Measurements from ENCODE around the gene SUGCT.
"Not testable (repeated sequence)": the region's sequence is repeated elsewhere in the genome, so short reads cannot be mapped to it uniquely, and the experiment has no call there.

The SUGCT gene

DNA sequence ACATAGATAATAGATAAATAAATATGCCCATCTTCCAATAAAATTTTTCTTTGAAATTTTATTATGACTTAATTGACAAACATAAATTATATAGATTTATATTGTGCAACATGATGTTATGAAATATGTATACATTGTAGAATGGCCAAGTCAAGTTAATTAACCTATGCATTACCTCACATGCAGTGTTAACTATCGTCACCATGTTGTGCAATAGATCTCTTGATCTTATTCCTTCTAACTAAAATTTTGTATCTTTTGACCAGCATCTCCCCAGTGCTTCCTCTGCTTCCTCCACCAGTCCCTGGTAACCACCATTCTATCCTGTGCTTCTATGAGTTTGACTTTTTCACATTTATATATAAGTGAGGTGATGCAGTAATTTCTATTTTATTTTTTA lies 259.6 kb downstream of the SUGCT start:
- no peak for DNase-seq (ENCODE audit: low read depth in 3 of 3, low spot score in 1 of 3)

GRCh38 chr7:40400525-40400924 lies 265.7 kb downstream of the SUGCT start:
- no peak for DNase-seq (ENCODE audit: low read depth in 3 of 3, low spot score in 1 of 3)

DNA sequence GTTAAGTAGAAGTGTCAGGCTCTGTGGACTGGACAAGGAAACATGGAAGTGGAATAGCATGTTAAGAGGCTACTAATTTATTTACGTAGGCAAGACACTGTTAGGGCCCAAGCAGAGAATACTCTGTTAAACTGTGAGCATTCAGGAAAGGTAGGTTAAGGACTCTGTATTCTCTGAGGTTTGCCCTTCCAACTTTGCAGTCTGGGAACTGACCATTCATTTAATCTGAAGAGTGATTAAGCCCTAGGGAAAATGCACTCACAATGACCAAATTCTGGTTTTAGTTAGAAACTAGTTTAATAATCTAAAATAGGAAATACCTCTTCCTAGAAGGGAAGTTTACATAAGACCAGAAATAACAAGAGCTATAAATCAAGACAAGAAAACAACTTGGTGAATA lies 266.6 kb downstream of the SUGCT start:
- no peak for DNase-seq (ENCODE audit: low read depth in 3 of 3, low spot score in 1 of 3)

DNA sequence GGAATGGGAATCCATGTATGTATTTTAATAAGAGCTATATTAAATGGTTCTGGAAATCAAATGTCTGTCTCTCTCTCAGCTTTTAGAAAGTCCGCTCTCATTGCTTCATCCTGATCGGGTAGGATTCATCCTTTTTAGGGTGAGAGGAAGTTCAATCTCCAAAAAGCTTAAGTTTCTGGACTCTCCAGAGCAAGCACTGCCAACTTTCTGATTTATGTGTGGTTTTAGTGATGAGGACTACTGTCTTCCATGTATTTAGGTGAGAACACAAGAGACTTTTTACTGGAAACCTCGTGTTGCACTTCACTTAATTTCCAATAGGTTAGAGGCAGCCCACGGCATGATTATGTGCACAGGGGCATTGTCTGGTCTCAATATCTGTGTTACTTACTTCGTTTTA lies 267.9 kb downstream of the SUGCT start:
- DNase-seq (ENCODE audit: low read depth in 3 of 3, low spot score in 1 of 3): no peak

DNA sequence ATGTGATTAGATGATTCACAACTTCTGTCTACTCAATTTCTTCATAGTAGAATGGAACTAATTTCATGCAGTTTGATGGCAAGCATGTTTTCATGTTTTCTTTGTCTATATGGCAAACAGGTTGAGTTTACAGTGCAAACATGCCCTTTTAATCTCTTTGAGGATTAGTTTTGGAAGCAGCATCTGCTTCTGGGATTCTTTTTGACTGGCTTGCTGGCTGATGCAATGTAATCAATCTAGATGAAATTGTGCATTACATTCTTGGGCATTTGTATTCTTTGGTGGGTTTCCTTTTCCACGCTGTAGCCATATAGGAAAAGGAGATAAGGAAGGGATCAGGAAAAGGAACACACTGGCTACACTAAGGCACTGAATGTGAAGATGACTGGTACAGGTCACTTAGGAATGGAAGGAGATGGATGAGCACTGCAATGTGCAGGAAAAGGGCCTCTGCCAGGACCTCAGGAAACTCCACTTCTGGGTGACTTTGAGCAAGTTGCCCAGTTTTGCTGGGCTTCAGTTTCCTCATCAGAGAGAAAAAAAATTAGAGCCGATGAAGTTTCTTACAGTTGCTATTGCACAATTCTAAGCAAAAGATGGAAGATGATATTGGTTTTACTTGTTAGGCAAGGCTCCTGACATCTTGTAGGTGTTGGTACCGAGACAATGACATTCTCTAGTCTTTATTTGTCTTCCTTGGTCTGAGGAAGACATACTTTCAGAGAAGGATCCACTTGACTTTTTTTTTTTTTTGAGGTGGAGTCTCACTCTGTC lies 269.1 kb downstream of the SUGCT start:
- no peak for DNase-seq (ENCODE audit: low read depth in 3 of 3, low spot score in 1 of 3)

DNA sequence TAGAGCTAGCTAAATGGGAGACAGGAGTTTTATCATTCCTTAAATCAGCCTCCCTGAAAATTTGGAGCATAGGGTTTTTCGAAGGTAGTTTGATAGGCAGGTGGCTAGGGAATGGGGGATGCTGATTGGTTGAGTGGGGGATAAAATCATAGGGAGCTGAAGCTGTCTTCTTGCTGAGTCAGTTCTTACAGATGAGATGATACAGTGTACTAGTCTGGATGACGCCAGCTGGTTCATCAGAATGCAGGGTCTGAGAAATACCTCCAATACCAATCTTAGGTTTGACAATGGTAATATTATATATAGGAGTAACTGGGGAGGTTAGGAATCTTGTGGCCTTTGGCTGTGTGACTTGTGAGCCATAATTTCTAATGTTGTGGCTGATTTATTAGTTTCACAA lies 271.2 kb downstream of the SUGCT start:
- no peak for DNase-seq (ENCODE audit: low read depth in 3 of 3, low spot score in 1 of 3)

- no peak for DNase-seq (ENCODE audit: low read depth in 3 of 3, low spot score in 1 of 3)
These were observed 277.5 kb downstream of the SUGCT start for GRCh38 chr7:40412323-40412722.

DNA sequence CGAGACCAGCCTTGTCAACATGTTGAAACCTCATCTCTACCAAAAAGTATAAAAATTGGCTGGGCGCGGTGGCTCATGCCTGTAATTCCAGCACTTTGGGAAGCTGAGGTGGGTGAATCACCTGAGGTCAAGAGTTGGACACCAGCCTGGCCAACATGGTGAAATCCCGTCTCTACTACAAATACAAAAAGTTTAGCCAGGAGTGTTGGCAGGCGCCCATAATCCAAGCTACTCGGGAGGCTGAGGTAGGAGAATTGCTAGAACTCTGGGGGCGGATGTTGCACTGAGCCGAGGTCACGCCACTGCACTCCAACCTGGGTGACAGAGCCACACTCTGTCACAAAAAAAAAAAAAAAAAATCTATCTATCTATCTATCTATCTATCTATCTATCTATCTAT lies 279.9 kb downstream of the SUGCT start:
- DNase-seq (ENCODE audit: low read depth in 3 of 3, low spot score in 1 of 3): not testable (repeated sequence)

- DNase-seq (ENCODE audit: low read depth in 3 of 3, low spot score in 1 of 3): no peak
These were observed 283.6 kb downstream of the SUGCT start for GRCh38 chr7:40418448-40418847.

DNA sequence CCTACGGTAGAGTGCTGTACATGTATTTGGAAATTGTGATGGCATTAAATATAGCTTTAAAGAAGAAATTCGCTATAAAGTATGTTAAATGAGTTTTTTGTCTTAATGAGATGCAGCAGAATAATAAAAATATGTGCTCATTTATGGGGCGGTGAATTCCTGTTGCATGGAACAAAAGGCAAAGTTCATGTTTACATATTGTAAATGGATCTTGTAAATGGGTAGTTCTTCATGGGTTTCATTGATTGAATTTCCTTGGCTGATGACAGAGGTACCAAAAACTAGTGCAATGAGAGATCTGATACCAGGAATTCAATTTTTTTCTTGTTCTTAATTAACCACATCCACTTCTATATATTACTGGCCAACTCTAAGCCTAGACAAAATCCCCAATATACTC lies 284.2 kb downstream of the SUGCT start:
- no peak for DNase-seq (ENCODE audit: low read depth in 3 of 3, low spot score in 1 of 3)

DNA sequence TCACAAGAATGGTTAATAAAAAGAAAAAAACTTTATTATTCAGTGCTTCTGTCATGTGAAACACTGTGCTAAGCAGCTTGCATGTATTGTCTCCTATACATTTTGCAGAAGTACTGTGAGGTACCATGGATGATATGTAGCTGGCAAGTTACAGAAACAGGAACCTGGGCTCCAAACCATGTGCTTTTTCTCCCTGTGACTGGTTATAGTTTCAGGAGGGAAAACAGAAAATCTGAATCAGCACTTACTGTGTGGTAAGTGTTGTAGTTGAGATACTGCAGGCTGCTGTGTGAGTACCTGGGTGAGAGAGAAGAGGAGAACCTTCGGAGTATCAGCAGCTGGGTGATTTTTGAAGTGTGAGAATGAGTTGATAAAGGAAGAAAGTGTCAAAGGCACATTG lies 285.0 kb downstream of the SUGCT start:
- DNase-seq (ENCODE audit: low read depth in 3 of 3, low spot score in 1 of 3): no peak

GRCh38 chr7:40421433-40421832 lies 286.6 kb downstream of the SUGCT start:
- DNase-seq (ENCODE audit: low read depth in 3 of 3, low spot score in 1 of 3): no peak

DNA sequence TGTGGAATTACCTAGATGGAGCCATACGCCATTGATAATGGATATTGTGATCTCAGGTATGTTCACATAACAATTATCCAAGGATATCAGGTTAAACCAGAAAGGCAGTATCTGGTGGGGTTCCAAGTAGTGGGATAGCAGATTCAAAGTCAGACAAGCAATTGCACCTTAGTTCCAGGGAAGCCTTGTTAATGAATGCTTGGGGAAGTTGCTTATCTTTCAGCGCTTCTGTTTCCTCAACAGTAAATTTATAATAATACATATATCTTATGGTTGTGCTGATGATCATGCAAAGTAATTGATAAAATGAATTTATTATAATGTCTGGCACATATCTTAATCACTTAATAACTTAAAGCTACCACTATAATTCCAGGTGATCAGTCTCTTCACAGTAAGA lies 290.9 kb downstream of the SUGCT start:
- no peak for DNase-seq (ENCODE audit: low read depth in 3 of 3, low spot score in 1 of 3)

GRCh38 chr7:40428421-40428820 lies 293.6 kb downstream of the SUGCT start:
- no peak for DNase-seq (ENCODE audit: low read depth in 3 of 3, low spot score in 1 of 3)

GRCh38 chr7:40429826-40430225 lies 295.0 kb downstream of the SUGCT start:
- no peak for DNase-seq (ENCODE audit: low read depth in 3 of 3, low spot score in 1 of 3)

GRCh38 chr7:40432046-40432445 lies 297.2 kb downstream of the SUGCT start:
- DNase-seq (ENCODE audit: low read depth in 3 of 3, low spot score in 1 of 3): no peak

DNA sequence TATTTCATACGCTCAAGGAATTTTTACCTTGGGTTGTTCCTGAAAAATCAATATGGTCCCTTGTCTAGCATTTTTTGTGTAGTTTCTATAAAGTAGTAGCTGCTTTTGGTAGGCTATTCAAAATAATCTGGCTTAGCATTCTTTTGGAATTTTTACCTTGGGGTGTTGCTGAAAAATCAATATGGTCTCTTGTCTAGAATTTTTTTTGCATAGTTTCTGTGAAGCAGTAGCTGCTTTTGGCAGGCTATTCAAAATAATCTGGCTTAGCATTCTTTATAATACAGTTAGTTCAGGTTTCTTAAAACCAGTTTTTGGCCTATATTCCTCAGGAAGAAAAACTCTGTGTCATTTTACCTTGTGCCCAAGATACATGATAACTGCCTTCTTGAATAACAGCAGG lies 301.9 kb downstream of the SUGCT start:
- DNase-seq (ENCODE audit: low read depth in 3 of 3, low spot score in 1 of 3): no peak

DNA sequence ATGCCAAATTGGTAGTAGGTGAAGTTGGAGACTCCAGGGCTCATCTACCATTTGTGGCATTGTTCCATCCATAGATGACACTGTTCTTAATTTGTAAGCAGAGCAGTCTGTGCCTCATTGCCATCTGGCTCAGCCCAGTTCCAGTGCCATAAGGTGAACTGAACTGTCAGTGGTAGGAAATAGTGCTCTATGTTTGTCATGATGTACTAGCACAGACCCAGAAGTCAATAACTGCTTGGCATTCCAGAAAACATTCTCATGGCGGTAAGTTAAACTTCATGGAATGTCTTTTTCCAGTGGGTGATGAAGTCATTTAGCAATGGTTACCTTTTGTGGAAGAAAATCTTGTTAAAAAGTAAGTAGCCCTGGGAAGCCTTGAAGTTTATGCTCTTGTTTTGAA lies 302.7 kb downstream of the SUGCT start:
- DNase-seq (ENCODE audit: low read depth in 3 of 3, low spot score in 1 of 3): no peak

GRCh38 chr7:40437936-40438634 lies 303.3 kb downstream of the SUGCT start:
- no peak for DNase-seq (ENCODE audit: low read depth in 3 of 3, low spot score in 1 of 3)

DNA sequence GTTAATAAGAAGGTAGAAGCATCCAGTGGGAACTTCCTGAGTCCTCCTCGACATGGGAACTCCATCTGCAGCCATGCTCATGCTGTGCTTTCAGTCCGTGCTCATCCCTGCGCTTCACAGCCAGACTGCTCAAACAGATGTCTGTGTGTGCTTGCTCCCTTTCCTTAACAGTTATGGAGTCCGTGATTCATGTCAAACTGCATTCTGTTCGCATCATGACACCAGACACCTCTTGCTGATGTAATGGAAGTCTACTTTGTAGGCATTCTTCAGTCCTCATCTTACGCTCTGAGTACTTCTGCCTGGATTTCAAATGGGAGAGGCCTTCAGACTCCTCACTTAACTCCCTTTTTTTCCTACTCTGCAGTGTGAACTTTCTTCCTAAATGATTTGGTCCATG lies 304.9 kb downstream of the SUGCT start:
- DNase-seq (ENCODE audit: low read depth in 3 of 3, low spot score in 1 of 3): no peak

GRCh38 chr7:40447345-40447744 lies 312.5 kb downstream of the SUGCT start:
- no peak for DNase-seq (ENCODE audit: low read depth in 3 of 3, low spot score in 1 of 3)

DNA sequence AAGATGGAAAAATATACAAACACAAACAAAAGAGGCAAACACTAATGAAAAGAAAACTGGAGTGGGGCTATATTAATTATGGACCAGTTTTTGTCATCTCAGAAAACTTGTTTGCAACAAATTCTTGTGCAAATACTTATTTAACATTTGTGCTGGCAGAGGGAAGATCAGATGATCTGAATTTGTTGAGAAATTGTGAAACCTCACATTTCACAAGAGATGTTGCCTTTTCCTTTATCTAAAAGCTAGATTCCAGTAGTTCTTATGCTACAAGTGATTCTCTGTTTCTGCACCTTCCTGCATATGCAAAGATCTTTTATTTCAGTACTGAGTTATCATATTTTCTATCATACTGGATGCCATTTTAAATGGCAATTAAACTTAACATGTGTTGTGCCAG lies 320.7 kb downstream of the SUGCT start:
- no peak for DNase-seq (ENCODE audit: low read depth in 3 of 3, low spot score in 1 of 3)
